Thymus (tissue), 11 donors: ENCODE results near the gene PEMT. TPM values are rescaled to one million over a fixed set of nuclear protein-coding genes. Genes with fewer than 3 reads are reported as not detected.

Source experiments
- DNase-seq, 9 donors: peaks; one replicate each; pipeline ENCODE4 v3.0.0-alpha.2; 2013; ENCODE audit warnings: low spot score in 9 of 9, low read depth in 6 of 9, missing footprints in 1 of 9
- H3K27ac ChIP-seq, 2 donors: one replicate each; pipeline ENCODE4 v1.5.1; 2013; ENCODE audit warnings: control low read depth in 1 of 2, low read depth in 1 of 2, low read length in 1 of 2, mild to moderate bottlenecking in 1 of 2, moderate library complexity in 1 of 2
- H3K27me3 ChIP-seq, 2 donors: one replicate each; pipeline ENCODE4 v1.5.1; 2013; ENCODE audit warnings: low read length in 1 of 2; ENCODE audit not compliant: control insufficient read depth in 2 of 2, insufficient read depth in 1 of 2
- H3K36me3 ChIP-seq, 2 donors: one replicate each; pipeline ENCODE4 v1.5.1; 2013; ENCODE audit warnings: low read length in 1 of 2, mild to moderate bottlenecking in 1 of 2, moderate library complexity in 1 of 2; ENCODE audit not compliant: control insufficient read depth in 2 of 2, insufficient read depth in 2 of 2
- H3K4me1 ChIP-seq, 2 donors: one replicate each; pipeline ENCODE4 v1.5.1; 2013; ENCODE audit warnings: low read length in 2 of 2; ENCODE audit not compliant: control insufficient read depth in 2 of 2, insufficient read depth in 2 of 2
- H3K4me3 ChIP-seq, 2 donors: one replicate each; pipeline ENCODE4 v1.5.1; 2013; ENCODE audit warnings: low read length in 2 of 2, control low read depth in 1 of 2, mild to moderate bottlenecking in 1 of 2
- H3K9me3 ChIP-seq, 2 donors: one replicate each; pipeline ENCODE4 v1.5.1; 2013; ENCODE audit warnings: low read length in 1 of 2, mild to moderate bottlenecking in 1 of 2; ENCODE audit not compliant: control insufficient read depth in 2 of 2, insufficient read depth in 1 of 2
- WGBS: extraction: QIAGEN DNeasy Blood & Tissue Kit; methylation state at CpG from one replicate; pipeline ENCODE4 v1.1.7; 2013; 5-methylcytosine and 5-hydroxymethylcytosine counted together
- polyA plus RNA-seq: library from polyadenylated mRNA; stranded (reverse); fragments of 200-250 nt; gene quantifications from one replicate; pipeline ENCODE4 v1.2.3, GENCODE V29; 2013
- total RNA-seq: library from RNA; stranded (reverse); fragments of 120-200 nt; gene quantifications from one replicate; pipeline ENCODE4 v1.2.4, GENCODE V29; 2013
- donor health status: healthy.

PEMT gene
- total and polyA plus RNA-seq, 2 donors, result 14.1 to 67.8 TPM

GRCh38 chr17:17567631-17568030, 23.9 kb downstream of the PEMT start:
- H3K4me3 ChIP-seq, result no peak overlapping the region
- no peak for DNase-seq
- peaks cover 0 to 5% of the 10 kb centered on the region in 2 donors for H3K9me3 ChIP-seq
- H3K36me3 ChIP-seq, result no peaks in the 10 kb centered on the region
- H3K27me3 ChIP-seq, result no peaks in the 10 kb centered on the region
- WGBS, result 88% methylated on average over 7 of the region's 7 CpGs
- H3K4me1 ChIP-seq, result peaks cover 4 to 26% of the 10 kb centered on the region in 2 donors
- H3K27ac ChIP-seq, result no peak overlapping the region

GRCh38 chr17:17566896-17567513, 24.5 kb downstream of the PEMT start:
- H3K4me3 ChIP-seq, result no peak overlapping the region
- WGBS, result 97% methylated on average over 11 of the region's 11 CpGs
- peaks cover 0 to 5% of the 10 kb centered on the region in 2 donors for H3K9me3 ChIP-seq
- H3K27me3 ChIP-seq, result no peaks in the 10 kb centered on the region
- H3K4me1 ChIP-seq, result peaks cover 4 to 26% of the 10 kb centered on the region in 2 donors
- H3K36me3 ChIP-seq, result no peaks in the 10 kb centered on the region
- no peak overlapping the region for H3K27ac ChIP-seq
- DNase-seq, result no peak

GRCh38 chr17:17565471-17566339, 25.8 kb downstream of the PEMT start:
- Histone ChIP-seq H3K4me1 (peaks cover 4 to 26% of the 10 kb centered on the region in 2 donors), H3K36me3 (no peaks in the 10 kb centered on the region), H3K4me3 (no peak overlapping the region), H3K9me3 (peaks cover 0 to 5% of the 10 kb centered on the region in 2 donors), H3K27ac (no peak overlapping the region), H3K27me3 (no peaks in the 10 kb centered on the region)
- 88% methylated on average over 10 of the region's 10 CpGs for WGBS
- DNase-seq, result peak in 1 of 9 donors; percentile 38

- 90% methylated on average over 5 of the region's 5 CpGs for whole genome bisulfite sequencing
- peaks cover 4 to 26% of the 10 kb centered on the region in 2 donors for H3K4me1 ChIP-seq
- DNase-seq, result peak in 1 of 9 donors; percentile 8
- peaks cover 0 to 5% of the 10 kb centered on the region in 2 donors for H3K9me3 ChIP-seq
- H3K4me3 ChIP-seq, result no peak overlapping the region
- no peaks in the 10 kb centered on the region for H3K36me3 ChIP-seq
- H3K27ac ChIP-seq, result no peak overlapping the region
- no peaks in the 10 kb centered on the region for H3K27me3 ChIP-seq
Observed at GRCh38 chr17:17564896-17565295, 26.6 kb downstream of the PEMT start.

DNA sequence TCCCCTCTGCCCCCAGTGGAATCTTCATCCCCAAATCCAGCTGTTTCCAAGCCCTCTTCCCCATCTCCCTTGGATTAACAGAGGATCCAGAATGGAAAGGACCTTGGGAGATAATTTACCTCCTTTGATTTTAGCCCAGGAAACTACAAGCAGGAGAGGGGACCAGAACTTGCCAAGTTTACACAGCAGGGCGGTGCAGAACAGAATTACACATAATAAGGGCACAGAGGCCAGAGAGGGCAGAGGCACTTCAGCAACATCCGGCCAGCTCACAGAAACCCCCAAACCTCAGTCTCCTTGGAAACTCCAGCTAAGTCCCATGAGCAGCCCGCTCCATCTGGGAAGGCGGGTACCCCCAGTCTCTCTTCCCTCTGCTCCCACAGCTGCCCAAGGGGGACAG, 27.2 kb downstream of the PEMT start:
- no peak overlapping the region for H3K4me3 ChIP-seq
- no peak for DNase-seq
- no peaks in the 10 kb centered on the region for H3K27me3 ChIP-seq
- H3K27ac ChIP-seq, result no peak overlapping the region
- peaks cover 0 to 5% of the 10 kb centered on the region in 2 donors for H3K9me3 ChIP-seq
- peaks cover 4 to 26% of the 10 kb centered on the region in 2 donors for H3K4me1 ChIP-seq
- 99% methylated on average over 4 of the region's 4 CpGs for WGBS
- H3K36me3 ChIP-seq, result no peaks in the 10 kb centered on the region

GRCh38 chr17:17563530-17563929, 28.0 kb downstream of the PEMT start:
- 98% methylated on average over 13 of the region's 13 CpGs for WGBS
- no peak overlapping the region for H3K4me3 ChIP-seq
- peaks cover 0 to 5% of the 10 kb centered on the region in 2 donors for H3K9me3 ChIP-seq
- no peaks in the 10 kb centered on the region for H3K36me3 ChIP-seq
- H3K27ac ChIP-seq, result no peak overlapping the region
- H3K27me3 ChIP-seq, result no peaks in the 10 kb centered on the region
- peaks cover 4 to 26% of the 10 kb centered on the region in 2 donors for H3K4me1 ChIP-seq
- DNase-seq, result no peak

- Histone ChIP-seq H3K27ac (no peak overlapping the region), H3K4me1 (peaks cover 4 to 23% of the 10 kb centered on the region in 2 donors), H3K4me3 (no peak overlapping the region), H3K36me3 (peaks cover 0 to 2% of the 10 kb centered on the region in 2 donors), H3K27me3 (no peaks in the 10 kb centered on the region), H3K9me3 (peaks cover 0 to 5% of the 10 kb centered on the region in 2 donors)
- DNase-seq, result no peak
- WGBS, result 97% methylated on average over 15 of the region's 15 CpGs
Observed at GRCh38 chr17:17562146-17562511, 29.4 kb downstream of the PEMT start.

DNA sequence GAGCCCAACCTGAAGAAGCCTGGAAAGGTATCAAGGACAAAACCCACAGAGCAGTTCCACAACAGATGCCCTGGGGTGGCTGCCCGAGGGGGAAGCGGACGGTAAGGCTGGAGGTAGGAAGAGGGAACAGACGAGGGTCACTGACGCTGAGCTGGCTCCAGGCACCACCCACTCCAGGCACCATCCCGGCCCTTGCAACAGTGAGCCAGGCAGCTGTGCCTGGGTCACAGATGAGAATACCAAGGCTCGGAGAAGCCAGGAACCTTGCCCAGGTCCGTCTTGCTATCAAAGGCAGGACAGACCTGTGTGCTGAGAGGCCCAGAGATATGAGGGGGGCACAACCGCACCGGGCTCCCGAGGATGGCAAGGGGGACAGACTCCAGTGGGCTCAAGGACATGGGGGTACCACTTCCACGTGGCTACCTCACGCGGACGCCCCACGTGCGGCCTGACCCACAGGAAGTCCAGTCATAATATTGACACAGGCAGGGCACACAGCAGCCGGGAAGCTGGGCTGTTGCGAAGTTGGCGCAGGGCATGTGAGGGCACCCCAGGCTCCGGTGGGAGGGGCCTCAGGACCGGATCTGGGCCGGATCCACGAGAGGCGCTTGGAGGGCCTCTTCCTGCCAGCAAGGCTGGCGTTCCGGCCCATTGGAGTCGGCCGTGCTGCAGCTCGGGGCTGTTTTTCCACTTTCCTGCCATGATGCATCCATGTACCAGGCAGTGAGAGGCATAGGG, 29.9 kb downstream of the PEMT start:
- no peak for DNase-seq
- 94% methylated on average over 30 of the region's 30 CpGs for WGBS
- peaks cover 4 to 23% of the 10 kb centered on the region in 2 donors for H3K4me1 ChIP-seq
- H3K36me3 ChIP-seq, result peaks cover 0 to 3% of the 10 kb centered on the region in 2 donors
- peaks cover 0 to 5% of the 10 kb centered on the region in 2 donors for H3K9me3 ChIP-seq
- no peaks in the 10 kb centered on the region for H3K27me3 ChIP-seq
- no peak overlapping the region for H3K4me3 ChIP-seq
- H3K27ac ChIP-seq, result no peak overlapping the region

DNA sequence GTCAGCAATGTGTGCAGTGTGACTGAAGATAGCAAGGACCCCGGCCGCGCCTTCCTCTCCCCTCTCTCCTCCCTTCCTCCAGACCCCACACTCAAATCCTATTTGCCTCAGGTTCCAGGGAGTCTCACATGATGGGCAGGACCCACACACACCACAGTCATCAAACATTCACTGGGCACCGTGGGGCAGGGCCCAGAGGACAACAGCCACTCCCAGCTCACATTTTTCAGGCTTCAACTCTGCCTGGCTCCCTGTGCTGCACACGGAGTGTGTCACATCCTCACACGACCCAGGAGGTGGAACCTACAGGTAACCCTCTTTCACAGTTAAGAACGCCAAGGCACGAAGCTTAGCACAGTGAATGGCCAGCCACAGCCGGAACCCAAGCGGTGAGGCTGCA, 30.5 kb downstream of the PEMT start:
- Histone ChIP-seq H3K27ac (no peak overlapping the region), H3K27me3 (no peaks in the 10 kb centered on the region), H3K36me3 (peaks cover 0 to 3% of the 10 kb centered on the region in 2 donors), H3K9me3 (peaks cover 0 to 5% of the 10 kb centered on the region in 2 donors), H3K4me1 (peaks cover 4 to 20% of the 10 kb centered on the region in 2 donors), H3K4me3 (no peak overlapping the region)
- WGBS, result 96% methylated on average over 10 of the region's 10 CpGs
- no peak for DNase-seq
